GM21390 (cell line): ENCODE measurements around the gene FAU.
"Not testable (repeated sequence)": the region's sequence is repeated elsewhere in the genome, so short reads cannot be mapped to it uniquely, and the experiment has no call there.

Source experiments
- ATAC-seq: cut with Tn5 transposase; IDR thresholded peaks from one replicate; pipeline ENCODE4 v1.9.1; 2021; ENCODE audit not compliant: unreplicated experiment

FAU gene

GRCh38 chr11:65121865-65122696 lies at the start of gene FAU, which contains the start of gene MRPL49:
Gene FAU, minus strand, starts transcription at chr11:65122134. Its CDS starts 321 bp downstream, at chr11:65121813.
Gene MRPL49, plus strand, starts transcription at chr11:65122321. Its CDS starts 26 bp downstream, at chr11:65122347.
- ATAC-seq, result peak; percentile 65

GRCh38 chr11:65170058-65170534 lies 48.2 kb upstream of the FAU start, which contains the start of gene SPDYC:
Gene SPDYC, plus strand, starts transcription at chr11:65170233. Its CDS starts 1,125 bp downstream, at chr11:65171358.
- no peak for ATAC-seq

GRCh38 chr11:65169164-65169641 lies 47.3 kb upstream of the FAU start:
- ATAC-seq, result no peak

GRCh38 chr11:65167656-65168055 lies 45.7 kb upstream of the FAU start:
- no peak for ATAC-seq

DNA sequence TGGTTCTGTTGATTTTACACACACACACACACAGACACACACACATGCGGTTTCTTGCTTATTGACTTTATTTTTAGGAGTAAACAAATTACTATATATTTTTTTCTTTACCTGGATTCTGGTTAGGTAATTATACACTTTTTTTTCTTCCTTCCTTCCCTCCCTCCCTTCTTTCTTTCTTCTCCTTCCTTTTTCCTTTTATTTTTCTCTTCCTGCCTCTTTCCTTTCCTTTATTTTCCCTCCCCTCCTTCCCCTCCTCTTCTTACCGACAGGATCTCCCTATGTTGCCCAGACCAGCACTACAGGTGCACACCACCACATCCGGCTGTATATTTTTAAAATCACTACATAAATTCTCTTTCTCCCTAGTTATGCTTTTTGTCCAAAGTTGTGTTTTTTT lies 45.0 kb upstream of the FAU start:
- no peak for ATAC-seq

DNA sequence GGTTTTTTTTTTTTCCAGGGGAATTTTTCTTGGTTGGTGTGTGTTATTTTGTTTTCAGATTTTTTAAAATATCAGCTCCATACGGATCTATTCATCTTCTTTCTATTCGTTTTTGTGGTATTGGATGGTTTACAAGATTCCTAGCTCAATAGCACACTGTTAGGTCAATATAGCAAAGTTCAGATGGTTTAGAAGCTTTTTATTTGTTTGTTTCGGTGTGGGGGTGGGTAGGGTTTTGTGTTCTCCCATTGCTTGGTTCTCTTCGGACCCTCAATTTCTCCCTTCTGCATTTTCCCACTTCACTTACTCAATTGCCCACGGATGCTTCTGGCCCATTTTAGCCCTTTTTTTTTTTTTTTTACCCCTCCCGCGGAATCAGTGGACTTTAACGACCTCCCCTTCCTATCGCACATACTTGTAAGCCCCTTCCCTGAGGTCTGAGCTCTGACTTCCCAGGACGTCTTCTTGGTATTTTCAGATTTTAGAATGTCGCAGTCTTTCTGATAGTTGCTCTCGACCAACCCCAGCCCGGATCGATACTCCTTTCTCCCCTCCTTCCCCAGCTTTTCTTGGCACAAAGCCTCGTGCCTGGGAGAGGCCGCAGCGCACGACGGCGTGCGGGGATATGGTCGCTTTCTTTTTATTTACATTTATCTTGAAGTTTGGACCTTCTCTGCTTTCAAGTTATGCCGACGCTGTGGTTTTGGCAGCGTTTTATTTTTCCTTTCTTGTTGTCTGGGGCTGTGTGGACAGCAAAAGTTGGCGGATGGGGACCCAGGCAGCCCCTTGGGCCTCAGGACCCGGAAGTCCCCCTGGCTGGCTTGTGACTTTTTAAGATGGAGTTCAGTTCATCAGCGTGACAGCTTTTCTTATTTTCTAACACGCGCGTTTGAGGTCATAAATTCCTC lies 43.7 kb upstream of the FAU start:
- ATAC-seq, result no peak

DNA sequence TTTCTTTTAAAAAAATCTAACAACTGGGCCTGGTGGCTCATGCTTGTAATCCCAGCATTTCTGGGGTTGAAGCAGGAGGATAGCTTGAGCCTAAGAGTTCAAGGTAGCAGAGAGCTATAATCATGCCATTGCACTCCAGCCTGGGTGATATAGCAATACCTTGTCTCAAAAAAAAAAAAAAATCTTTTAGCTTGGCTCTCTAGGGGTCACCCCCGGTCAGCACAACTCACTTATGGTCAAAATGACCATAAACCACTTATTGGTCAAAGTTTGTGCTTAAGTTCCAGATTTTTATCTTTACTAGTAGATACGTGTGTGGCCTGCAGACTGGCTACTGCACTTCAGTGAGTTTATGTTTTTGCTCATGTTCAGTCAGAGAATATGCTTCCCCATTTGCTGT lies 41.8 kb upstream of the FAU start:
- ATAC-seq, result no peak

DNA sequence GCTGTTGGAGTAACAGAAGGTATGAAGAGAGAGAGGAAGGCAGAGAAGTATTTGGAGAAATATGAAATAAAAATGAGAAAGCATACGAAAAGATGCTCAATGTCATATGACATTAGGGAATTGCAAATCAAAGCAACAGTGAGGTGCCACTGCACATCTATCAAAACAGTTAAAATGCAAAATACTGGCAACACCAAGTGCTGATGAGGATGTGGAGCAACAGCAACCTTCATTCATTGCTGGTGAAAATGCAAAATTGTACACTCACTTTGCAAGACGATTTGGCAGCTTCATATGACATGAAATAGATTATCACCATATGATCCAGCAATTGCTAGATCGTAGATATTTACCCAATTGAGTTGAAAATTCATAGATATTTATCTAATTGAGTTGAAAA lies 38.7 kb upstream of the FAU start:
- ATAC-seq, result no peak

DNA sequence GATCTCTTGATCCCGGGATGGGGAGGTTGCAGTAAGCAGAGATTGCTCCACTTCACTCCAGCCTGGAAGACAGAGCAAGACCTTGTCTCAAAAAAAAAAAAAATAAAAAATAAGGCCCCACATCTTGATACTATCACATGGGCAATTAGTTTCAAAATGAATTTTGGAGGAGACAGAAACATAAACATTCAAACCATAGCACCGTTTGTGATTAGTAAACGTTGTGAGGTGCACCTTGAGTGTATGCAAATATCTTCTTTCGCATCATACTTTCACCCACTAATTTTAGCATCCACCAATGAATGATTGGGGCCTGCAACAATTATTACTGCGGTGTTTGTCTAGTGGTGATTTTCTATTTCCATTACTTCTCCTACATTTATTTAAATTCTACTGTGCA lies 37.1 kb upstream of the FAU start:
- ATAC-seq, result peak; percentile 75

- ATAC-seq, result no peak
Measured at GRCh38 chr11:65157336-65157735, 35.4 kb upstream of the FAU start.

DNA sequence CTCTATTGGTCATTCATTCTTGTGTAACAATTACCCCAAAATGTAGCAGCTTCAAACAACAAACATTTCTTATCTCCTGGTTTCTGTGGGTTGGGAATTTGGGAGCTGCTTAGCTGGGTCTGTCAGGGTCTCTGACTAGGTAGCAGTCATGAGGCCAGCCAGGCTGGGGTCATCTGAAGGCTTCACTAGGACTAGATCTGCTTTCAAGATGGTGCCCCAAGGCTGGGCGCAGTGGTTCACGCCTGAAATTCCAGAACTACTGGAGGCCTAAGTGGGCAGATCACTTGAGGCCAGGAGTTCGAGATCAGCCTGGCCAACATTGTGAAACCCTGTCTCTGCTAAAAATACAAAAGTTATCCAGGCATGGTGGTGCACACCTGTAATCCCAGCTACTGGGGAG lies 35.0 kb upstream of the FAU start:
- ATAC-seq, result no peak

DNA sequence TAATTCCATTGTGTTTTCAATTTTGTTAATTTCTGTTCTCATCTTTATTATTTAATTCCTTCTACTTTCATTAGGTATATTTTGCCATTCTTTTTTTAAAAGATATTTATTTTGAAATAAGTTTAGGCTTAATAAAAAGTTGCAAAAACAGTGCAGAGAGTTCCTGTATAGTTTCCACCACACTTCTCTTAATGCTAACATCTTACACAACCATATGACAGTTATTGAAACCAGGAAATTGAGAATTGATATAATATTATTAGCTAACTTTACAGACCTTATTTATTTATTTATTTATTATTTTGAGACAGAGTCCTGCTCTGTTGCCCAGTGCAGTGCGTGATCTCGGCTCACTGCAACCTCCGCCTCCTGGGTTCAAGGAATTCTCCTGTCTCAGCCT lies 34.3 kb upstream of the FAU start:
- ATAC-seq, result no peak

GRCh38 chr11:65152122-65152521 lies 30.2 kb upstream of the FAU start:
- no peak for ATAC-seq

DNA sequence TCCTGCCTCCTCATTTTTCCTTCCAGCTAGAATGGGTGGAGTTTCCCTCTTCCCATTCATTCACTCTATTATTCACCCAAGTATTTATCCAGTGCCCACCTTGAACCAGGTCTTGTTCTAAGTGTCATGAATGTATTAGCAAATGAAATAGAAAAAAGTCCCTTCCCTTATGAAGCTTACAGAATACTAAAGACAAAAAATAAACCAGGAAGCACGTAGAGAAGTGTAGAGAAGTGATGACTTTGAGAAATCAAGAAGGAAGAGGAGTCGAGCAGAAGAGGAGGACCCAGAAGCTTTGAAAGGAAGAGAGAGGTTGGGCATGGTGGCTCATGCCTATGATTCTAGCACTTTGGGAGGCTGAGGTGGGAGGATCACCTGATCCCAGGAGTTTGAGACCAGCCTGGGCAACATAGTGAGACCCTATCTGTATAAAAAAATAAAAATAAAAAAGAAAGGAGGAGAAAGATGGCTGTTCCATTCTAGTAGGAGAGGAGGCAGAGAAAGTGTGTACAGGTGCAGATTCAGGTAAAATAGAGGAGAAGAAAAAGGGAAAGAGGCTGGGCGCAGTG lies 29.5 kb upstream of the FAU start:
- ATAC-seq, result no peak

DNA sequence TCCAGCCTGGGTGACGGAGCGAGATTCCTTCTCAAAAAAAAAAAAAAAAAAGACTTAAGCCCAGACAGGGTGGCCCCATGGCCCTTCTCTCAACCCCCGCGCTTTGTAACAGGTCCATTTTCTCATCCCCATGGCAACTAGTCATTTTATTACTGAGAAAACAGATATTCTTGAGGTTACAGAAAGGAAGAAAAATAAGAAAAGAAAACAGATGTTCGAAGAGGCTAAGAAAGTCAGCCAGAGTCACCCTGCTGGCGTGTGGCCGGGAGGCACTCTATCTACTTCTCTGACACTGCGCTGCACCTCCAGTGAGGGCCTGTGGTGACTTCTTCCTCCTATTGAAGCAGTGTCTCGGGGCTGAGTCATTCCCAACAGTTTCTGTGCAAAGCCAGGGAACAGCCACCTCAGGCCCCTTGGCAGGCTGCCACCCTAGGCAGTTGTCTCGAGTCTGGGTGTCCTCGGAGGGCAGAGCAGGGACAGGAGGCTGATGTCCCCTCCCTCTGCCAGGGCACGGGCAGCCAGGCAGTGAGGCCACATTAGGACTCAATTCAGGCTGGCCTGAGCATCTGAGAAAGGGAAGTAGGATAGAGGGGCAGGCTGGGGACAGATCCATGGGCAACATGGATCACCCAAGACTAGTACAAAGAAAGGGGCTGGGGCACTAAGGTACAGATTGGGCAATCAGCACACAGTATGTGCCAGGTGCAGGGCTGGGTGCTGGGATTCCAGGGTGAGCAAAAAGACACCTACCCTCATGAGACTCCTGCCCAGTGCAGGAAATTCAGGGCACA lies 28.8 kb upstream of the FAU start:
- no peak for ATAC-seq

GRCh38 chr11:65150131-65150508 lies 28.2 kb upstream of the FAU start:
- ATAC-seq, result not testable (repeated sequence)

GRCh38 chr11:65148657-65149056 lies 26.7 kb upstream of the FAU start:
- no peak for ATAC-seq

GRCh38 chr11:65147352-65148075 lies 25.6 kb upstream of the FAU start:
- ATAC-seq, result no peak

DNA sequence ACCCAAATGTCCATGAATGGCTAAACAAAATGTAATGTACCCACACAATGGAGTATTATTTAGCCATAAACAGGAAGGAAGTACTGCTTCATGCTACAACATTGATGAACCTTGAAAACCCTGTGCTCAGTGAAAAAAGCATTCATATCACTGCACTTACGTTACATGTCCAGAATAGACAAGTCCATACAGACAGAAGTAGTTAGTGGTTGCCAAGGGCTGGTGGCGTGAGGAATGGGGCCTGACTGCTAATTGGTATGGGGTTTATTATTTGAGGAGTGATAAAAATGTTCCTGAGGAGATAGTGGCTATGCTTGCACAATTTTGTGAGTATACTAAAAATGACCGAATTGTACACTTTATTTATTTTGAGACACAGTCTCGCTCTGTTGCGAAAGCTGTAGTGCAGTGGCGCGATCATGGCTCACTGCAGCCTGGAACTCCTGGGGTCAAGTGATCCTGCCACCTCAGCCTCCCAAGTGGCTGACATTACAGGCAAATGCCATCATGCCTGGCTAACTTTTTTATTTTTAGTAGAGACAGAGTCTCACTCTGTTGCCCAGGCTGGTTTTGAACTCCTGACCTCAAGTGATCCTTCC lies 20.1 kb upstream of the FAU start:
- no peak for ATAC-seq
